RWPE2 (cell line): ENCODE measurements around the gene VPS26B.
"Not testable (repeated sequence)": the region's sequence is repeated elsewhere in the genome, so short reads cannot be mapped to it uniquely, and the experiment has no call there.

ENCODE experiments used
- ATAC-seq: fragments of 200-7000 bp; cut with Tn5 transposase; 3 replicates; pipeline ENCODE4 v1.9.1; 2021; ENCODE audit warnings: low read depth
- DNase-seq: peaks from one replicate; pipeline ENCODE4 v3.0.0-alpha.2; 2020; ENCODE audit warnings: low spot score
- H3K27ac ChIP-seq: fragments of 450-650 bp; 2 replicates; pipeline ENCODE4 v1.5.1; 2017; ENCODE audit warnings: mild to moderate bottlenecking; ENCODE audit not compliant: poor library complexity, severe bottlenecking
- H3K27me3 ChIP-seq: fragments of 250-450 bp; sonication (Bioruptor Pico); 2 replicates; pipeline ENCODE4 v1.5.1; 2021; ENCODE audit warnings: mild to moderate bottlenecking, moderate library complexity; ENCODE audit not compliant: insufficient read depth, poor library complexity, severe bottlenecking
- H3K36me3 ChIP-seq: fragments of 250-450 bp; sonication (Bioruptor Pico); 2 replicates; pipeline ENCODE4 v1.5.1; 2020; ENCODE audit warnings: low read depth, mild to moderate bottlenecking, moderate library complexity
- H3K4me1 ChIP-seq: fragments of 250-450 bp; sonication (Bioruptor Pico); 2 replicates; pipeline ENCODE4 v1.5.1; 2021; ENCODE audit warnings: mild to moderate bottlenecking, moderate library complexity; ENCODE audit not compliant: insufficient read depth, poor library complexity, severe bottlenecking
- H3K4me3 ChIP-seq: fragments of 250-450 bp; sonication (Bioruptor Pico); 2 replicates; pipeline ENCODE4 v1.5.1; 2021; ENCODE audit warnings: mild to moderate bottlenecking, moderate library complexity; ENCODE audit not compliant: severe bottlenecking
- H3K9me3 ChIP-seq: fragments of 250-450 bp; sonication (Bioruptor Pico); 2 replicates; pipeline ENCODE4 v1.5.1; 2021; ENCODE audit warnings: mild to moderate bottlenecking, moderate library complexity; ENCODE audit not compliant: severe bottlenecking
- TF ChIP-seq, protein P1 (sequence below): fragments of 450-650 bp; IDR thresholded peaks from one replicate; pipeline ENCODE4 v1.5.1; 2017; ENCODE audit warnings: mild to moderate bottlenecking, moderate library complexity; ENCODE audit not compliant: poor library complexity, severe bottlenecking

The VPS26B gene

DNA sequence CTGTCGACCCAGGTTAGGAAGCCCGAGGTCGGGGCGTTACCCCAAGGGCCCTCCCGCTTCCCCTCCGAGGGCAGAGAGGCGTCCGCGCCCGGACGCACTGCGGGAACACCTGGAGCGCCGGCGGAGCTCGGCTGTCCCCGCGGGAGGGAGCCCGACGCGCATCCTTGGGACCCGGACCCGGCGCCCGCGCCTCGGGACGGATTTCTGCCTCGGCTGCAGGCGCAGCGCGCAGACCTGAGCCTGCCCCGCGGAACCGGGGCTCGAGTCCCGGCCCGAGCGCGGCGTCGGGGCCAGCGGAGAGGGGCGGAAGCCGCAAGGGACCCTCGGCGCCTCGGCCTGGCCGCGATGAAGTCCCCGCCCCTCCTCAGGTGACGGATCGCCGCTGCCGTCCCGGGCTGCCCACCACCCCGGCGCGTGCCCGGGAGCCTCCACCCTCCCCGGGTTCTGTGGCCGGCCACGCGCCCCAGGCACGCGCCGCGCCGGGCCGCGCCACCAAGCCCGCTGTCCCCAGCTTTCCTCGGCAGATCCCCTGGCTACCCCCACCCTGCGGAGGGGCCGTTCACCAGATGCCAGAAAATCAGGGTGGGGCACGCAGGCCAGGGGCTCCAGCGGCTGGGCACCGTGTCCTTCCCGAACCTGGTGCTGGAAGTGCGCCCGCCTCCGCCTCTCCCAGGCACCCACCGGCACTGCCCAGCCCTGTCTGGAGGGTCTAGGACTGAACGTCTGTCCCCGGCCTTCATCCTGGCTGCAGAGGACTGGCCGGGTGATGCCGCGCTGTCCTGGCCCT lies 52.1 kb downstream of the VPS26B start:
- ATAC-seq (no peak; the same call in 2 of the 3 replicates), DNase-seq (no peak)
- Histone ChIP-seq H3K9me3 (no peaks in the 10 kb centered on the region), H3K27me3 (peaks cover 78% of the 10 kb centered on the region), H3K27ac (no peak overlapping the region), H3K4me1 (no peaks in the 10 kb centered on the region), H3K36me3 (no peaks in the 10 kb centered on the region), H3K4me3 (peak overlapping the region; percentile 11)
- TF ChIP-seq, protein P1, sequence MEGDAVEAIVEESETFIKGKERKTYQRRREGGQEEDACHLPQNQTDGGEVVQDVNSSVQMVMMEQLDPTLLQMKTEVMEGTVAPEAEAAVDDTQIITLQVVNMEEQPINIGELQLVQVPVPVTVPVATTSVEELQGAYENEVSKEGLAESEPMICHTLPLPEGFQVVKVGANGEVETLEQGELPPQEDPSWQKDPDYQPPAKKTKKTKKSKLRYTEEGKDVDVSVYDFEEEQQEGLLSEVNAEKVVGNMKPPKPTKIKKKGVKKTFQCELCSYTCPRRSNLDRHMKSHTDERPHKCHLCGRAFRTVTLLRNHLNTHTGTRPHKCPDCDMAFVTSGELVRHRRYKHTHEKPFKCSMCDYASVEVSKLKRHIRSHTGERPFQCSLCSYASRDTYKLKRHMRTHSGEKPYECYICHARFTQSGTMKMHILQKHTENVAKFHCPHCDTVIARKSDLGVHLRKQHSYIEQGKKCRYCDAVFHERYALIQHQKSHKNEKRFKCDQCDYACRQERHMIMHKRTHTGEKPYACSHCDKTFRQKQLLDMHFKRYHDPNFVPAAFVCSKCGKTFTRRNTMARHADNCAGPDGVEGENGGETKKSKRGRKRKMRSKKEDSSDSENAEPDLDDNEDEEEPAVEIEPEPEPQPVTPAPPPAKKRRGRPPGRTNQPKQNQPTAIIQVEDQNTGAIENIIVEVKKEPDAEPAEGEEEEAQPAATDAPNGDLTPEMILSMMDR: peak; percentile 34

DNA sequence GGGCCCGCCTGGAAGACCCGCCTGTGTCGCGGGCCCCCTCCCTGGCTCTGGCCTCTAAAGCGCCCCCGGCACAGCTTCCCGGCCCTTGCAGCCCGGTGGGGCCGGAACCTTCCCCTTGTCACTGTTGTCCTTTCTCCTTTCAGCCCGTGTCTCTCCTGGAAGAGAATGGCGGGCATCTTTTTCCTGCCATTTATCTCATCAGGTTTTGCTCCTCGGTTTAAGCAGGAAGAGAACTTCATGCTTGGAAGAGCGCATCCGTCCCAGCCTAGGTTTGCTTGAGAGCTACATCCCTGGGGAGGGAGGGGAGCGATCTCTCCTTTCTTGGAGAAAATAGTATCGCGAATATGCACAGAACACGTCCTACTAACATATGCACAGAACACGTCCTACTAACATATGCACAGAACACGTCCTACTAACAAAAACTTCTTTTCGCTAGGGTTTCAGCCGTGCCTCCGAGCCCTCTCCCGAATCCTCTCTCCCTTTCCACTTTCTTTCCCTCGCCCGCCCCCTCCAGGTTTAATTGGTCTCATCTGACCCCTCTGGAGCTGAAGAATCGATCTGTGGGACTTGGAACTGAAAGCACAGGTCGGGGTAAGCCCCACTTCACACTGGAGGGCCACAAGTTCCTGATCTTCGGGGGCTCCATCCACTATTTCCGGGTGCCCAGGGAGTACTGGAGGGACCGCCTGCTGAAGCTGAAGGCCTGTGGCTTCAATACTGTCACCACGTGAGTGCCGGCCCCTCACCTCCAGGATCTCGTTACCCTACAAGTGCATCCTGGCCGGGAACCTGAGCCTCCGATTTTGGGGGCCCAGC lies 52.9 kb downstream of the VPS26B start:
- no peak overlapping the region for H3K4me3 ChIP-seq

GRCh38 chr11:134278356-134278755 lies 53.9 kb downstream of the VPS26B start:
- Histone ChIP-seq H3K4me3 (no peak overlapping the region), H3K36me3 (no peaks in the 10 kb centered on the region), H3K27ac (no peak overlapping the region), H3K4me1 (no peaks in the 10 kb centered on the region), H3K27me3 (peaks cover 76% of the 10 kb centered on the region), H3K9me3 (no peaks in the 10 kb centered on the region)
- ATAC-seq (no peak), DNase-seq (no peak)
- TF ChIP-seq, protein P1: no peak

More for the DNA sequence above, 52.9 kb downstream of the VPS26B start:
- DNase-seq: no peak
- no peak overlapping the region for H3K27ac ChIP-seq
- peaks cover 78% of the 10 kb centered on the region for H3K27me3 ChIP-seq
- TF ChIP-seq, protein P1: no peak
- no peaks in the 10 kb centered on the region for H3K4me1 ChIP-seq
- no peaks in the 10 kb centered on the region for H3K36me3 ChIP-seq
- H3K9me3 ChIP-seq: no peaks in the 10 kb centered on the region
- ATAC-seq: no peak

- H3K27me3 ChIP-seq: peaks cover 43% of the 10 kb centered on the region
- not testable (repeated sequence) for H3K9me3 ChIP-seq, H3K4me1 ChIP-seq
Observed at GRCh38 chr11:134281635-134282034, 57.2 kb downstream of the VPS26B start.

GRCh38 chr11:134282121-134283045 lies 57.9 kb downstream of the VPS26B start:
- H3K27me3 ChIP-seq: peaks cover 36% of the 10 kb centered on the region
- no peak overlapping the region for H3K27ac ChIP-seq
- H3K4me3 ChIP-seq: no peak overlapping the region
- no peaks in the 10 kb centered on the region for H3K9me3 ChIP-seq
- H3K4me1 ChIP-seq: no peaks in the 10 kb centered on the region
- ATAC-seq: no peak
- no peaks in the 10 kb centered on the region for H3K36me3 ChIP-seq
- no peak for DNase-seq
- TF ChIP-seq, protein P1: no peak

More at GRCh38 chr11:134281635-134282034, 57.2 kb downstream of the VPS26B start:
- not testable (repeated sequence) for DNase-seq, ATAC-seq, H3K36me3 ChIP-seq, H3K27ac ChIP-seq, H3K4me3 ChIP-seq
